Prostate gland (tissue), 2 donors: Measurements from ENCODE around the gene IMMP2L. TPM values are rescaled to one million over a fixed set of nuclear protein-coding genes. Genes with fewer than 3 reads are reported as not detected.

Experiments used
- DNase-seq: peaks from one replicate; pipeline ENCODE4 v3.0.0-alpha.2; 2019; ENCODE audit warnings: low spot score
- H3K27ac ChIP-seq, 2 donors: fragments of 200-600 bp; sonication (generic); 2 replicates each; pipeline ENCODE4 v1.5.1; 2017 to 2019
- H3K27me3 ChIP-seq: fragments of 200-600 bp; sonication (generic); replicated peaks from 2 replicates; pipeline ENCODE4 v1.5.1; 2019; ENCODE audit not compliant: insufficient read depth
- H3K36me3 ChIP-seq, 2 donors: fragments of 200-600 bp; sonication (generic); 1 replicate in 1 of 2; 2 replicates in 1 of 2; pipeline versions ENCODE4 v1.5.1 to v1.8.1; 2017 to 2019
- H3K4me1 ChIP-seq: fragments of 200-600 bp; sonication (generic); replicated peaks from 2 replicates; pipeline ENCODE4 v1.5.1; 2019
- H3K4me3 ChIP-seq, 2 donors: fragments of 200-600 bp; sonication (generic); 2 replicates each; pipeline ENCODE4 v1.5.1; 2017 to 2019
- H3K9me3 ChIP-seq: fragments of 200-600 bp; sonication (generic); 2 replicates; pipeline ENCODE4 v1.5.1; 2017
- CTCF ChIP-seq, 4 experiments: fragments of 200-600 bp in 2 of 4; fragments of 450-650 bp in 2 of 4; sonication (generic) in 2 of 4; IDR thresholded peaks; 1 replicate in 3 of 4; 2 replicates in 1 of 4; pipeline ENCODE4 v1.5.1; 2016 to 2019; ENCODE audit warnings: antibody characterized with exemption in 4 of 4, mild to moderate bottlenecking in 2 of 4, moderate library complexity in 2 of 4
- POLR2A ChIP-seq: fragments of 450-650 bp; IDR thresholded peaks from one replicate; pipeline ENCODE4 v1.6.1; 2016; ENCODE audit warnings: antibody characterized with exemption, mild to moderate bottlenecking
- POLR2AphosphoS5 ChIP-seq: sonication (generic); formaldehyde crosslinking; IDR thresholded peaks from one replicate; pipeline ENCODE4 v1.6.1; 2017; ENCODE audit warnings: antibody characterized with exemption
- WGBS: methylation state at CpG from one replicate; pipeline ENCODE4 v1.1.5; 2018; 5-methylcytosine and 5-hydroxymethylcytosine counted together
- intact Hi-C: fragments of 100-400 bp; cut with DNase I; formaldehyde crosslinking; loops from one replicate; pipeline ENCODE4 v1.14.2; 2022
- small RNA-seq, 2 donors: library from RNA; depleted of rRNA; stranded (forward); fragments of <200 nt; gene quantifications; one replicate each; pipeline ENCODE3, GENCODE V24; 2016
- total RNA-seq, 2 donors: library from RNA; depleted of rRNA; stranded (reverse); fragments of >200 nt; gene quantifications; one replicate each; pipeline ENCODE4 v1.1.0, GENCODE V29; 2016

IMMP2L gene
- total RNA-seq, 2 donors from 2014 or later = 16.9 to 20.4 TPM

- no peaks in the 10 kb centered on the region for H3K4me1 ChIP-seq
These were observed 942.1 kb downstream of the IMMP2L start for GRCh38 chr7:110620110-110620735.

More at GRCh38 chr7:110620110-110620735, 942.1 kb downstream of the IMMP2L start:
- Histone ChIP-seq H3K9me3 (no peaks in the 10 kb centered on the region), H3K4me3 (no peak overlapping the region), H3K27me3 (no peaks in the 10 kb centered on the region), H3K36me3 (no peaks in the 10 kb centered on the region), H3K27ac (no peak overlapping the region)
- TF ChIP-seq CTCF (IDR thresholded peaks at IDR 0.05) = no peak
- TF ChIP-seq POLR2A = no peak
- no peak for TF ChIP-seq POLR2AphosphoS5
- 92% methylated on average over 7 of the region's 7 CpGs for WGBS
- intact Hi-C loops = no loop called here
- no peak for DNase-seq

Small RNA genes within 50 kb of the gene (small RNA-seq; reads per million reads assigned to genes)
- 0 reads per million in 2 donors for gene AC003989.2
